Measurements from ENCODE around the gene SERP1.

The SERP1 gene

GRCh38 chr3:150546226-150547044 is at the start of gene SERP1, which contains the start of gene EIF2A:
TSS of gene SERP1 (minus strand) at chr3:150546496. CDS start at chr3:150546135, 361 bp downstream.
TSS of gene EIF2A (plus strand) at chr3:150546787. CDS start at chr3:150546803, 16 bp downstream.
- DNase-seq = peak; percentile 100

DNA sequence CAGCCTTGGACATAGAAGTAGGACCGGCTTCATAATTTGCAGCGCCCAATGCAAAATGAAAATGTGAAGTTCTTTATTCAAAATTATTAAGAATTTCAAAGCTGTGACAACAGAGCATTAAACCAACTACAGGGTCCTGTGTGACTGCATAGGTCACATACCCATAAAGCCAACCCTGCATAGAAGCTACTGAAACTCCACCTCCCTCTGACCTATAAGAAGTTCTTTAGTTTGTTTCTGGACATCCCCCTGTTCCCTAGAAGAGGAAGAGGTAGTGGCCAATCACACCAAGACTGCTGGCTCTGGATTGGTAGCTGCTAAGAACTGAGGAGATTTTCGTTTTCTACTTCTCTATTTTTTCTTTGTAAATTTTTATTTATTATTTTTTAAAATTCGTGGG is 47.9 kb upstream of the SERP1 start:
- DNase-seq = no peak

GRCh38 chr3:150589759-150590158 is 43.5 kb upstream of the SERP1 start:
- DNase-seq = no peak

DNA sequence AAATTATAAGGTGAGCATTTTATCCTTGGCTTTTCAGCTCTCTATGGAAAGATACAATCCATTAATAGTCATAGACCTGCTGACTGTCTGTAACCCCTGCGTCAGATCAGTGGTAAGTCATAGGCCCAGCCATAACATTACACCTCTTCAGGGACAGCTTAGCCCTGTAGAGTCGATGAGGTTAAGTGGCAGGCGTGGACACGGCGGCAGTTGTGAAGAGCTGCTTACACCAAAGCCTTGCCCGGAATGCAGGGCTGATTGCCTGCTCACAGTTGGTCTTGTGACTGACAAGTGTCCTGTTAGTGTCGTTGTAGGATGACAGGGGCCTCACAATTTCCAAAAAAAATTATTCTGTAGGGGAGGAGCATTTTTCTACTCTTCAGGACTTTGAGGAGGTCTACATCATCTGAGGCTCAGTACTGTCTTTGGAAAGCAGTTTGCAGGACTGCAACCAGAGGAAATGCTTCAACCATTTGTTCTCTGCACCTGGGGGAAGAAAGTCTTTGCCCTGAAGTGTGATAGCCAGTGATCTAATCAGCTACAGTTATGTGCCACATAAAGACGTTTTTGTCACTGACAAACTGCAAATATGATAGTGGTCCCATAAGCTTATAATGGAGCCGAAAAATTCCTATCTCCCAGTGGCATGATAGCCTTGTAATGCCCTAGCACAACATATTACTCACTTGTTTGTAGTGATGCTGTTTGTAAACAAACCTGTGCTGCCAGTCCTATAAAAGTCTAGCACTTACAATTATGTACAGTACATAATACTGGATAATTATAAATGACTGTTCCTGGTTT is 41.9 kb upstream of the SERP1 start:
- DNase-seq = no peak

DNA sequence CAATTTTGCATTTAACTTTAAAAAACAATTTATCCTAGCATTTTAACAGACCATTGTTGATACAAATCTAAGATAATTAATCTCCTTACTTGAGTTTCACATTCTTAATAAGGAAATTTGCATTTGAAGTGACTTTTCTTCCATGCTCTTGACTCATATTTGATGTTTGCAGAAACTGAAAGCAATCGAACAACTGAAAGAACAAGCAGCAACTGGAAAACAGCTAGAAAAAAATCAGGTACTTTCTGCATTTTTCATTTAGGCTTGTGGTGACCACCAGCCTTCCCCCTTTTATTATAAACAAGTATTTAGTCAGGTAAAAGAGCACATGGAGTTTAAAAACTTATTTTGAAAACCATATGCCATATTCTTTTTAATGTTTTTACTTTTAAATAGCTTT is 36.7 kb upstream of the SERP1 start:
- no peak for DNase-seq

DNA sequence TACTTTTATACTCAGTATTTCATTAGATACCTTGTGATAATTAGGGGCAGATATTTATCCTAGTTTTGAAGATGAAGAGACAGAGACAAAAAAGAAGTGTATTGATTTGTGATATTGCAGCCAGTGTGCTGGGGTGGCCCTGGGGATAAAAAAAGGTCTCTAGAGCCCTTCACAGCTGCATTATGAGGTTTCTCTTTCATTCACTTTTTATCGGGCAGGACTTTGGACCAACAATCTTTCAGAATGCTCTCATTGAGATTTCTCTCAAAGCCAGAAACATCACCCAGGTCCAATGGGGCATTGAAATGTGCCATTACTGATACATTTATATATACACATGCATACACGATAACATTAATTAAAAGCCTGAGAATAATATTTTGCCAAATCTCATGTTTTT is 36.3 kb upstream of the SERP1 start:
- no peak for DNase-seq

- no peak for DNase-seq
Measured at GRCh38 chr3:150581174-150581573, 34.9 kb upstream of the SERP1 start.

GRCh38 chr3:150577855-150578254 is 31.6 kb upstream of the SERP1 start:
- DNase-seq = no peak

GRCh38 chr3:150567328-150567727 is 21.0 kb upstream of the SERP1 start:
- DNase-seq = no peak

DNA sequence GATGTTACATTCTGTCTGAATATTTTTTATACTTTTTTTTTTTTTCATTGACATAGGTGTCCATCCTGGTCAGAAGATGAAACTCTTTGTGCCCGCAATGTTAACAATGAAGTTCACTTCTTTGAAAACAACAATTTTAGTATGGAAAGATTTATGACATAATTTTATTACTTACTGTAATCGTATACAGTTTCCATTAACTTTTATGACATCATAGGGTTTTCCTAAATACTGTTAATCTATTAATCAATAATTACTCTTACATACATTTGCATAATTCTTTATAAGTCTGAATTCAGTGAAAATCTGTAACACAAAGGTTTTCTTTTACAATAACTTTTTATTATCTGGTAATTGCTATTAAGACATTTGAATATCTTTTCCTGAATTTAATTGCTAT is 17.9 kb upstream of the SERP1 start:
- no peak for DNase-seq

- DNase-seq = no peak
Measured at GRCh38 chr3:150557725-150558124, 11.4 kb upstream of the SERP1 start.

GRCh38 chr3:150556792-150557191 is 10.5 kb upstream of the SERP1 start:
- DNase-seq = no peak

- DNase-seq = no peak
Measured at GRCh38 chr3:150555859-150556436, 9.7 kb upstream of the SERP1 start.

GRCh38 chr3:150547045-150547741 is 897 bp upstream of the SERP1 start:
- DNase-seq = no peak

DNA sequence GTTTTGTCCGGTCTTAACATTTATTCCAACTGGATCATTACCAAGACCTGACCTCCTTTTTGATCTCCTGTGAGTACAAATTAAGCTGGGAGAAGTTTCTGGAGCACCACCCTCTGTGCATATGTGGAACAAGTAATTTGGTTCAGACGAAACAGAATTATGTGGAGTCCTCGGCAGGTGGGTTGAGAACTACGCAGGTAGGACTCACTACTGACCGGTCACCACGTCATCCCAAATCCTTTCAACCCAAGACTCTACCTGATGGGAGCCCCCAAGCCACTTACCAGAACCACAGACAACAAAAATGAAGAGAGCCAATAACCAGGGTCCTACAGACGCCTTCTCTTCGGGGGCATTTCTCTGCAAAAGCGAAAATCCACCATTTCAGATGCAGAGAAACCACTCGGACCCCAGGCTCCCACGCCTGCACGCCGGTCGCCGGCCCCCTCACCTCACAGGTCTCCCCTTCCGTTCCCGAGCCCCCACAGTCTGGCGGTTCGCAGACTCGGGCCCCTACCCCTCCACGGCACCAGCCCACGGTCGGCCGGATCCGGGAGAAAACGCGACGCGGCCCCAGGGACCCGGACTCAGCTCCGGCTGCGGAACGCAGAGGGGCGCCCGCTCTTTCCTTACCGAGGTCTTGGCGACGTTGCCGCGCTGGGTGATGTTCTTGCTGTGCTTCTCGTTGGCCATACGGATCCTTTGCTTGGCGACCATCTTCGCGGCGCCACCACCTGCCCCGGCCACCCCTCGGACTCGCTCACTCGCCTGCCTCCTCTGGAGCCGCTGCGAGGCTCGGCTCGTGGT is 674 bp downstream of the SERP1 start:
- DNase-seq = no peak

DNA sequence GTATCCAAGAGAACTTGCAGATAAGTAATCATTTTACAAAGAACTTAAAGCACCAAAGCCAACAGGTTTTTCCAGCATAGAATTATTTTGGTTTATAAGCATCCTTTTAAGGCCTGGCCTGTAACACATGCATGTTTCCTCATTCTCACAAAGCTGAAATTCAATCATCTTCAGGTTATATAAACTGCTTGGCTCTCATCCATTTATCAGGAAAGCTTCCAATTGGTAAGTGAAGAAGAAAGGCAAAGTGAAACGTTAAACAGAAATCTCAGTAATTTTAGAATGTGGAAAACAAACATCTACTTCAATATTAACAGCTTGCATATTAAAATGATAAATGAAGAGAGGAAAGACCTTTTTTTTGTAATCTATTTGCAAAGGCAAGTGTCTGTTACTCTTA is 1.6 kb downstream of the SERP1 start:
- no peak for DNase-seq

DNA sequence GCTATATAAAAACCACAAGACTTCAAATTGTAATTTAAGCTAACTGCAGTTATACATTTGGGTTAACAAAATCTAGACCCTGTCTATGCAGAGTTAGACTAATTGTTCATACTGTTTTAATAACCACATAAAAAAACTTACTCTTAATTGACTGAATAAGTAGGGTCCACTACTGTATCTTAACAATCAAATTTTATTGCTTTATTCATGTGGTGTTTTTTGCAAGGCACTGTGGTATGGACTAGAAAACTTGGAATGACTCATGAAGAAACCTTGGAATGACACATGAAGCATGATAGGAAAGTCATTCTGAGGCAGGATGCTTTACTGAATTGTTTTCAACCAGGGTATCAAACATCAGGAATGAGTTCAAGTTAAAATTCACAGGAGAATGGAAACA is 2.3 kb downstream of the SERP1 start:
- no peak for DNase-seq

DNA sequence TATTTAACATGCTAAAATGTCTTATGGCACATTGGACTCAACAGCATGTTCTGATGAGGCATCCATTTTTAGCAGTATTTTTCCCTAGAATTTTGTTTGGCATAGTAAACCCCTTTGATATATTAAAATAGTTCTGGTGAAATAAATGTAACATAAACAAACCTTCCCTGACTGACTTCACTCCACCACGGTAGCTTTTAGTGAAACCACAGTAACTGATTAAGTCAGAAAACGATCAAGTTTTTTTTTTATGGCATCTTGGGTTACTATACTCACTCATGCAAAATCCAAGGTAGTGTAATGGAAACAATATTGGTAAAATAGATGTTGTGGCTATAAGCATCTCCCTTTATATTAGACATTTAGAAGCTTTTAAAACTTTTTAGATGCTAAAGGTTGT is 2.8 kb downstream of the SERP1 start:
- DNase-seq = no peak

- no peak for DNase-seq
Measured at GRCh38 chr3:150543128-150543527, 3.2 kb downstream of the SERP1 start.

GRCh38 chr3:150540991-150541390 is 5.3 kb downstream of the SERP1 start:
- DNase-seq = no peak

- no peak for DNase-seq
Measured at GRCh38 chr3:150540297-150540696, 6.0 kb downstream of the SERP1 start.
